Mesendoderm (in vitro differentiated cells): ENCODE measurements around the gene SLC8A3.

ENCODE experiments used
- DNase-seq: peaks from one replicate; pipeline ENCODE4 v3.0.0; 2013
- H2AK5ac ChIP-seq: 2 replicates; pipeline ENCODE4 v1.6.1; 2013; ENCODE audit warnings: low read length, inconsistent platforms
- H2BK120ac ChIP-seq: 2 replicates; pipeline ENCODE4 v1.6.1; 2013; ENCODE audit warnings: low read depth, mild to moderate bottlenecking, low read length, moderate library complexity, mixed read lengths
- H2BK15ac ChIP-seq: replicated peaks from 2 replicates; pipeline ENCODE4 v1.6.1; 2013; ENCODE audit warnings: low read depth, mild to moderate bottlenecking, moderate library complexity
- H2BK5ac ChIP-seq: 2 replicates; pipeline ENCODE4 v1.6.1; 2013; ENCODE audit warnings: low read length, inconsistent platforms
- H3K18ac ChIP-seq: 2 replicates; pipeline ENCODE4 v1.6.1; 2013; ENCODE audit warnings: mild to moderate bottlenecking, low read length, mixed read lengths
- H3K23ac ChIP-seq: one replicate; pipeline ENCODE4 v1.6.1; 2013; ENCODE audit warnings: low read length
- H3K27ac ChIP-seq: 2 replicates; pipeline ENCODE4 v1.5.1; 2013; ENCODE audit warnings: low read depth, mild to moderate bottlenecking, inconsistent platforms, low read length, moderate library complexity
- H3K27me3 ChIP-seq: 2 replicates; pipeline ENCODE4 v1.6.1; 2013; ENCODE audit warnings: low read length, control low read depth, mild to moderate bottlenecking, inconsistent platforms; ENCODE audit not compliant: insufficient read depth, poor library complexity
- H3K36me3 ChIP-seq: 2 replicates; pipeline ENCODE4 v1.6.1; 2013; ENCODE audit warnings: low read length, inconsistent platforms; ENCODE audit not compliant: control insufficient read depth, insufficient read depth
- H3K4ac ChIP-seq: one replicate; pipeline ENCODE4 v1.6.1; 2013; ENCODE audit warnings: low read depth, mild to moderate bottlenecking, low read length, moderate library complexity
- H3K4me1 ChIP-seq: 2 replicates; pipeline ENCODE4 v1.6.1; 2013; ENCODE audit warnings: low read depth, low read length, inconsistent platforms; ENCODE audit not compliant: control insufficient read depth
- H3K4me2 ChIP-seq: 2 replicates; pipeline ENCODE4 v1.6.1; 2013; ENCODE audit warnings: low read length
- H3K4me3 ChIP-seq: 2 replicates; pipeline ENCODE4 v1.5.1; 2013; ENCODE audit warnings: mild to moderate bottlenecking, low read length
- H3K56ac ChIP-seq: one replicate; pipeline ENCODE4 v1.6.1; 2013; ENCODE audit warnings: low read length
- H3K79me1 ChIP-seq: 2 replicates; pipeline ENCODE4 v1.6.1; 2013; ENCODE audit warnings: low read length, inconsistent platforms
- H3K79me2 ChIP-seq: 2 replicates; pipeline ENCODE4 v1.6.1; 2013; ENCODE audit warnings: mild to moderate bottlenecking, low read length; ENCODE audit not compliant: control insufficient read depth, insufficient read depth
- H3K9ac ChIP-seq: 2 replicates; pipeline ENCODE4 v1.6.1; 2013; ENCODE audit warnings: low read length, inconsistent platforms
- H4K5ac ChIP-seq: one replicate; pipeline ENCODE4 v1.6.1; 2013; ENCODE audit warnings: low read length
- H4K8ac ChIP-seq: one replicate; pipeline ENCODE4 v1.6.1; 2013; ENCODE audit warnings: low read depth, mild to moderate bottlenecking, control low read depth, low read length, moderate library complexity
- whole genome bisulfite sequencing: extraction: QIAGEN DNeasy Blood & Tissue Kit; methylation state at CpG from one replicate; pipeline ENCODE4 v1.1.7; 2013; ENCODE audit warnings: low lambda C conversion rate, missing lambda C conversion rate; ENCODE audit not compliant: insufficient coverage; ENCODE audit errors: extremely low coverage; 5-methylcytosine and 5-hydroxymethylcytosine counted together

SLC8A3 gene

GRCh38 chr14:70023871-70024270 lies 164.9 kb downstream of the SLC8A3 start:
- H3K56ac ChIP-seq: no peak overlapping the region
- H3K4ac ChIP-seq: no peak overlapping the region
- H3K79me1 ChIP-seq: no peaks in the 10 kb centered on the region
- no peaks in the 10 kb centered on the region for H3K36me3 ChIP-seq
- H2AK5ac ChIP-seq: no peak overlapping the region
- H4K8ac ChIP-seq: no peak overlapping the region
- no peak overlapping the region for H3K18ac ChIP-seq
- no peak overlapping the region for H3K4me2 ChIP-seq
- no peak overlapping the region for H3K27ac ChIP-seq
- H3K4me1 ChIP-seq: no peaks in the 10 kb centered on the region
- no CpG with 5 or more reads among the region's 1 CpG for WGBS
- no peak overlapping the region for H4K5ac ChIP-seq
- no peak overlapping the region for H2BK15ac ChIP-seq
- no peaks in the 10 kb centered on the region for H3K27me3 ChIP-seq
- H3K9ac ChIP-seq: no peak overlapping the region
- no peaks in the 10 kb centered on the region for H3K79me2 ChIP-seq
- DNase-seq: no peak
- H3K4me3 ChIP-seq: no peak overlapping the region
- H2BK120ac ChIP-seq: no peak overlapping the region
- no peak overlapping the region for H2BK5ac ChIP-seq
- no peak overlapping the region for H3K23ac ChIP-seq

GRCh38 chr14:70022771-70023445 lies 165.8 kb downstream of the SLC8A3 start:
- H3K79me2 ChIP-seq: no peaks in the 10 kb centered on the region
- no peak overlapping the region for H2BK120ac ChIP-seq
- H3K56ac ChIP-seq: no peak overlapping the region
- no peaks in the 10 kb centered on the region for H3K27me3 ChIP-seq
- no peak overlapping the region for H3K18ac ChIP-seq
- H3K4ac ChIP-seq: no peak overlapping the region
- no peaks in the 10 kb centered on the region for H3K36me3 ChIP-seq
- H3K9ac ChIP-seq: no peak overlapping the region
- no peak overlapping the region for H4K8ac ChIP-seq
- H2BK15ac ChIP-seq: no peak overlapping the region
- no peak overlapping the region for H2BK5ac ChIP-seq
- H3K23ac ChIP-seq: no peak overlapping the region
- no peak overlapping the region for H3K4me3 ChIP-seq
- no CpG with 5 or more reads among the region's 15 CpGs for WGBS
- no peak overlapping the region for H3K27ac ChIP-seq
- no peak overlapping the region for H2AK5ac ChIP-seq
- no peak overlapping the region for H4K5ac ChIP-seq
- H3K4me2 ChIP-seq: no peak overlapping the region
- H3K4me1 ChIP-seq: no peaks in the 10 kb centered on the region
- H3K79me1 ChIP-seq: no peaks in the 10 kb centered on the region
- no peak for DNase-seq

GRCh38 chr14:70021548-70022220 lies 167.1 kb downstream of the SLC8A3 start:
- H3K18ac ChIP-seq: no peak overlapping the region
- H3K36me3 ChIP-seq: no peaks in the 10 kb centered on the region
- no CpG with 5 or more reads among the region's 8 CpGs for WGBS

GRCh38 chr14:70020352-70021170 lies 168.2 kb downstream of the SLC8A3 start:
- Histone ChIP-seq H2BK15ac (no peak overlapping the region), H3K4me2 (no peak overlapping the region), H3K56ac (no peak overlapping the region), H3K27me3 (no peaks in the 10 kb centered on the region), H3K79me1 (no peaks in the 10 kb centered on the region), H2AK5ac (no peak overlapping the region), H3K18ac (no peak overlapping the region), H4K8ac (no peak overlapping the region), H3K23ac (no peak overlapping the region), H4K5ac (no peak overlapping the region), H3K4me1 (no peaks in the 10 kb centered on the region), H2BK120ac (no peak overlapping the region), H3K4me3 (no peak overlapping the region), H3K79me2 (no peaks in the 10 kb centered on the region), H2BK5ac (no peak overlapping the region), H3K9ac (no peak overlapping the region), H3K4ac (no peak overlapping the region), H3K36me3 (no peaks in the 10 kb centered on the region), H3K27ac (no peak overlapping the region)
- no peak for DNase-seq
- WGBS: no CpG with 5 or more reads among the region's 8 CpGs

More at GRCh38 chr14:70021548-70022220, 167.1 kb downstream of the SLC8A3 start:
- Histone ChIP-seq H2AK5ac (no peak overlapping the region), H3K27me3 (no peaks in the 10 kb centered on the region), H4K8ac (no peak overlapping the region), H3K56ac (no peak overlapping the region), H3K79me1 (no peaks in the 10 kb centered on the region), H3K4ac (no peak overlapping the region), H3K23ac (no peak overlapping the region), H3K79me2 (no peaks in the 10 kb centered on the region), H3K4me2 (no peak overlapping the region), H3K9ac (no peak overlapping the region), H3K27ac (no peak overlapping the region), H2BK15ac (no peak overlapping the region), H2BK120ac (no peak overlapping the region), H2BK5ac (no peak overlapping the region), H4K5ac (no peak overlapping the region), H3K4me1 (no peaks in the 10 kb centered on the region), H3K4me3 (no peak overlapping the region)
- no peak for DNase-seq

GRCh38 chr14:70019695-70020094 lies 169.1 kb downstream of the SLC8A3 start:
- Histone ChIP-seq H3K4ac (no peak overlapping the region), H2BK15ac (no peak overlapping the region), H3K18ac (no peak overlapping the region), H2BK120ac (no peak overlapping the region), H3K27me3 (no peaks in the 10 kb centered on the region), H3K4me3 (no peak overlapping the region), H4K5ac (no peak overlapping the region), H3K9ac (no peak overlapping the region), H2BK5ac (no peak overlapping the region), H3K4me1 (no peaks in the 10 kb centered on the region), H3K79me2 (no peaks in the 10 kb centered on the region), H3K4me2 (no peak overlapping the region), H4K8ac (no peak overlapping the region), H2AK5ac (no peak overlapping the region), H3K23ac (no peak overlapping the region), H3K56ac (no peak overlapping the region), H3K79me1 (no peaks in the 10 kb centered on the region), H3K27ac (no peak overlapping the region), H3K36me3 (no peaks in the 10 kb centered on the region)
- DNase-seq: no peak
